HL-60 (cell line): Measurements from ENCODE around the gene EIF3A.

Experiments
- DNase-seq, 2 experiments: peaks; one replicate each; pipeline ENCODE4 v3.0.0-alpha.2; 2010 to 2020; ENCODE audit warnings: low read depth in 1 of 2, low spot score in 1 of 2
- H3K27ac ChIP-seq: fragments of 250-450 bp; sonication (Bioruptor Pico); replicated peaks from 2 replicates; pipeline ENCODE4 v1.5.1; 2020; ENCODE audit warnings: mild to moderate bottlenecking, moderate library complexity
- H3K27me3 ChIP-seq: fragments of 250-450 bp; sonication (Bioruptor Pico); 2 replicates; pipeline ENCODE4 v1.5.1; 2021; ENCODE audit warnings: mild to moderate bottlenecking, moderate library complexity; ENCODE audit not compliant: insufficient read depth, poor library complexity, severe bottlenecking
- H3K4me3 ChIP-seq: replicated peaks from 2 replicates; pipeline ENCODE4 v1.5.1; 2011; ENCODE audit warnings: mild to moderate bottlenecking, control low read depth, low read length; ENCODE audit not compliant: insufficient read depth
- GABPA ChIP-seq: IDR thresholded peaks from 2 replicates; pipeline ENCODE4 v1.6.1; 2012; ENCODE audit warnings: low read depth
- POLR2AphosphoS5 ChIP-seq: IDR thresholded peaks from 2 replicates; pipeline ENCODE4 v1.6.1; 2012; ENCODE audit warnings: low read depth
- SPI1 ChIP-seq: IDR thresholded peaks from 2 replicates; pipeline ENCODE4 v1.6.1; 2012; ENCODE audit warnings: low read depth, mild to moderate bottlenecking, borderline replicate concordance
- TF ChIP-seq, protein P1 (sequence below): IDR thresholded peaks from 2 replicates; pipeline ENCODE4 v1.6.1; 2012; ENCODE audit warnings: low read depth; ENCODE audit not compliant: insufficient replicate concordance
- TF ChIP-seq, protein P2 (sequence below): IDR thresholded peaks from one replicate; pipeline ENCODE4 v1.5.1; 2011; ENCODE audit warnings: low read length, control low read depth, inconsistent platforms; ENCODE audit not compliant: insufficient read depth

The EIF3A gene

GRCh38 chr10:119051775-119052174 is 28.8 kb downstream of the EIF3A start:
- Histone ChIP-seq H3K27ac (no peak overlapping the region), H3K4me3 (no peak overlapping the region), H3K27me3 (no peaks in the 10 kb centered on the region)
- TF ChIP-seq, protein P1, sequence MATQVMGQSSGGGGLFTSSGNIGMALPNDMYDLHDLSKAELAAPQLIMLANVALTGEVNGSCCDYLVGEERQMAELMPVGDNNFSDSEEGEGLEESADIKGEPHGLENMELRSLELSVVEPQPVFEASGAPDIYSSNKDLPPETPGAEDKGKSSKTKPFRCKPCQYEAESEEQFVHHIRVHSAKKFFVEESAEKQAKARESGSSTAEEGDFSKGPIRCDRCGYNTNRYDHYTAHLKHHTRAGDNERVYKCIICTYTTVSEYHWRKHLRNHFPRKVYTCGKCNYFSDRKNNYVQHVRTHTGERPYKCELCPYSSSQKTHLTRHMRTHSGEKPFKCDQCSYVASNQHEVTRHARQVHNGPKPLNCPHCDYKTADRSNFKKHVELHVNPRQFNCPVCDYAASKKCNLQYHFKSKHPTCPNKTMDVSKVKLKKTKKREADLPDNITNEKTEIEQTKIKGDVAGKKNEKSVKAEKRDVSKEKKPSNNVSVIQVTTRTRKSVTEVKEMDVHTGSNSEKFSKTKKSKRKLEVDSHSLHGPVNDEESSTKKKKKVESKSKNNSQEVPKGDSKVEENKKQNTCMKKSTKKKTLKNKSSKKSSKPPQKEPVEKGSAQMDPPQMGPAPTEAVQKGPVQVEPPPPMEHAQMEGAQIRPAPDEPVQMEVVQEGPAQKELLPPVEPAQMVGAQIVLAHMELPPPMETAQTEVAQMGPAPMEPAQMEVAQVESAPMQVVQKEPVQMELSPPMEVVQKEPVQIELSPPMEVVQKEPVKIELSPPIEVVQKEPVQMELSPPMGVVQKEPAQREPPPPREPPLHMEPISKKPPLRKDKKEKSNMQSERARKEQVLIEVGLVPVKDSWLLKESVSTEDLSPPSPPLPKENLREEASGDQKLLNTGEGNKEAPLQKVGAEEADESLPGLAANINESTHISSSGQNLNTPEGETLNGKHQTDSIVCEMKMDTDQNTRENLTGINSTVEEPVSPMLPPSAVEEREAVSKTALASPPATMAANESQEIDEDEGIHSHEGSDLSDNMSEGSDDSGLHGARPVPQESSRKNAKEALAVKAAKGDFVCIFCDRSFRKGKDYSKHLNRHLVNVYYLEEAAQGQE, result no peak
- TF ChIP-seq POLR2AphosphoS5 (no peak), SPI1 (no peak), GABPA (no peak)
- TF ChIP-seq, protein P2, sequence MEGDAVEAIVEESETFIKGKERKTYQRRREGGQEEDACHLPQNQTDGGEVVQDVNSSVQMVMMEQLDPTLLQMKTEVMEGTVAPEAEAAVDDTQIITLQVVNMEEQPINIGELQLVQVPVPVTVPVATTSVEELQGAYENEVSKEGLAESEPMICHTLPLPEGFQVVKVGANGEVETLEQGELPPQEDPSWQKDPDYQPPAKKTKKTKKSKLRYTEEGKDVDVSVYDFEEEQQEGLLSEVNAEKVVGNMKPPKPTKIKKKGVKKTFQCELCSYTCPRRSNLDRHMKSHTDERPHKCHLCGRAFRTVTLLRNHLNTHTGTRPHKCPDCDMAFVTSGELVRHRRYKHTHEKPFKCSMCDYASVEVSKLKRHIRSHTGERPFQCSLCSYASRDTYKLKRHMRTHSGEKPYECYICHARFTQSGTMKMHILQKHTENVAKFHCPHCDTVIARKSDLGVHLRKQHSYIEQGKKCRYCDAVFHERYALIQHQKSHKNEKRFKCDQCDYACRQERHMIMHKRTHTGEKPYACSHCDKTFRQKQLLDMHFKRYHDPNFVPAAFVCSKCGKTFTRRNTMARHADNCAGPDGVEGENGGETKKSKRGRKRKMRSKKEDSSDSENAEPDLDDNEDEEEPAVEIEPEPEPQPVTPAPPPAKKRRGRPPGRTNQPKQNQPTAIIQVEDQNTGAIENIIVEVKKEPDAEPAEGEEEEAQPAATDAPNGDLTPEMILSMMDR, result no peak
- DNase-seq, result no peak

DNA sequence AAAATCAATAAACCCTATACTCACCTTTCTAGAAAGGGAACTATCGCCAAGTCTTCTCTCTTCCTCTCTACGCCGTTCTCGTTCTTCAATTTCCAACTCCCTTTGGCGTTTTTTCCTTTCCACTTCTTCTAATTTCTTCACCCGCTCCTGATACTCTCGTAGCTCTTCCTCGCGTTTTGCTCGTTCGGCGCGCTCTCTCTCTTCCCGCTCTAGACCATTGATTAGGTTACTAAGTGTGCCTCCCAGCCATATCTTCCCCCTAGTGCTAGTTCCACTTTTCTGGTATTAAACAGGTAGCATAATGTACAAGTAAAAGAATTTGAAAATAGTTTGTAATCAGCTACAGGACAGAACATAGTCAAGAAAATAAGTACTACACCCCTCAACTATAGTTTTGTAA is 30.8 kb downstream of the EIF3A start:
- TF ChIP-seq, protein P2, result no peak
- no peak for TF ChIP-seq POLR2AphosphoS5
- TF ChIP-seq, protein P1, result no peak
- no peak for TF ChIP-seq GABPA
- TF ChIP-seq SPI1, result no peak
- DNase-seq, result no peak
- Histone ChIP-seq H3K27me3 (no peaks in the 10 kb centered on the region), H3K27ac (no peak overlapping the region), H3K4me3 (no peak overlapping the region)

- Histone ChIP-seq H3K27ac (no peak overlapping the region), H3K27me3 (no peaks in the 10 kb centered on the region), H3K4me3 (no peak overlapping the region)
- TF ChIP-seq POLR2AphosphoS5 (no peak), SPI1 (no peak), GABPA (no peak)
- TF ChIP-seq, protein P1, result no peak
- TF ChIP-seq, protein P2, result no peak
- DNase-seq, result no peak
These were observed 31.3 kb downstream of the EIF3A start for GRCh38 chr10:119049361-119049760.
